Neural cell (in vitro differentiated cells): ENCODE data around the gene GCNA.

ENCODE experiments used
- POLR2AphosphoS5 ChIP-seq: IDR thresholded peaks from 2 replicates; pipeline ENCODE4 v1.6.1; 2012
- TF ChIP-seq, protein P1 (sequence below): fragments of 450-650 bp; IDR thresholded peaks from 2 replicates; pipeline ENCODE4 v1.5.1; 2014; ENCODE audit warnings: antibody characterized with exemption, mild to moderate bottlenecking, moderate library complexity; ENCODE audit not compliant: poor library complexity, severe bottlenecking

DNA sequence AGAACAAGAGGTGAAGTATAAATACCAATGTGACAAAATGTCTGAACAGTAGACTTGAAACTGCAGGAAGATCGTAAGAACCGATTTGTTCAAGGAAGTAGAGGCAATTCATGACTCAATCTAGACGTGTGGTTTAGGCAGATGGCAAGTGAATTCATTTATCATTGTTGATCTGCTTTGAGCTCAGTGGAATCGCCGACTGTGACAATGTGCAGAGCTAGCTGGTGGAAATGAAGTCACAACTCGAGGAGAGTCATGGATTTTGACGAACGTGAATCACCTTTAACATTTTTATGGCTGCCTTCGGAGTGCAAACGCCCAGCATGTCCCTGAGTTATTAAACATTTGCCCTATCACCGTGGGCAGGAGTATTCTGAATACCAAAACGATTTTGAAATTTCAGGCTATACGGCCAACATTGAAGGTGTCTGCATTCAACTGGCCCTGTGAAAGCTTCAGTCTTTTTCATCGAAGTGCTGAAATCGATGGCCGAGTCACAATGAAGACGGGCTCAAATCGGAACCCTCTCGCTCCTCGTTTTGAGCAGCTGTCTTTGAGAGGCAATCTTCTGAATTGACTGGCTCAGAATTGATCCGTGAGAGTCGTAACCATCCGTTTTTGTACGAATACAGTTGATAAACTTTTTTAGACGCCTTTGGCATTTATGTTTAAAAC is 46.0 kb upstream of the GCNA start:
- no peak for TF ChIP-seq POLR2AphosphoS5
- TF ChIP-seq, protein P1, sequence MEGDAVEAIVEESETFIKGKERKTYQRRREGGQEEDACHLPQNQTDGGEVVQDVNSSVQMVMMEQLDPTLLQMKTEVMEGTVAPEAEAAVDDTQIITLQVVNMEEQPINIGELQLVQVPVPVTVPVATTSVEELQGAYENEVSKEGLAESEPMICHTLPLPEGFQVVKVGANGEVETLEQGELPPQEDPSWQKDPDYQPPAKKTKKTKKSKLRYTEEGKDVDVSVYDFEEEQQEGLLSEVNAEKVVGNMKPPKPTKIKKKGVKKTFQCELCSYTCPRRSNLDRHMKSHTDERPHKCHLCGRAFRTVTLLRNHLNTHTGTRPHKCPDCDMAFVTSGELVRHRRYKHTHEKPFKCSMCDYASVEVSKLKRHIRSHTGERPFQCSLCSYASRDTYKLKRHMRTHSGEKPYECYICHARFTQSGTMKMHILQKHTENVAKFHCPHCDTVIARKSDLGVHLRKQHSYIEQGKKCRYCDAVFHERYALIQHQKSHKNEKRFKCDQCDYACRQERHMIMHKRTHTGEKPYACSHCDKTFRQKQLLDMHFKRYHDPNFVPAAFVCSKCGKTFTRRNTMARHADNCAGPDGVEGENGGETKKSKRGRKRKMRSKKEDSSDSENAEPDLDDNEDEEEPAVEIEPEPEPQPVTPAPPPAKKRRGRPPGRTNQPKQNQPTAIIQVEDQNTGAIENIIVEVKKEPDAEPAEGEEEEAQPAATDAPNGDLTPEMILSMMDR: no peak
